Spleen (tissue), 11 donors: ENCODE results near the gene TLR2. TPM values are rescaled to one million over a fixed set of nuclear protein-coding genes. Genes with fewer than 3 reads are reported as not detected.

Source experiments
- DNase-seq: peaks from one replicate; pipeline ENCODE4 v3.0.0-alpha.2; 2020
- H3K27ac ChIP-seq, 8 donors: fragments of 200-600 bp; sonication (generic) in 7 of 8; 1 replicate in 4 of 8; 2 replicates in 4 of 8; pipeline versions ENCODE4 v1.5.0 to v1.8.0; 2016 to 2021; ENCODE audit warnings: inconsistent platforms in 4 of 8, mild to moderate bottlenecking in 4 of 8, moderate library complexity in 1 of 8
- H3K27me3 ChIP-seq, 7 donors: fragments of 200-600 bp; sonication (generic) in 6 of 7; replicated peaks in 1 of 7; 1 replicate in 4 of 7; 2 replicates in 3 of 7; pipeline versions ENCODE4 v1.5.0 to v1.8.0; 2016 to 2021; ENCODE audit warnings: inconsistent platforms in 3 of 7, mild to moderate bottlenecking in 1 of 7
- H3K36me3 ChIP-seq, 6 donors: fragments of 200-600 bp; sonication (generic) in 5 of 6; 1 replicate in 4 of 6; 2 replicates in 2 of 6; pipeline versions ENCODE4 v1.5.0 to v1.8.0; 2016 to 2021; ENCODE audit warnings: inconsistent platforms in 2 of 6
- H3K4me1 ChIP-seq, 6 donors: fragments of 200-600 bp; sonication (generic) in 5 of 6; 1 replicate in 3 of 6; 2 replicates in 3 of 6; pipeline versions ENCODE4 v1.5.0 to v1.8.0; 2016 to 2021; ENCODE audit warnings: inconsistent platforms in 3 of 6
- H3K4me3 ChIP-seq, 8 donors: fragments of 200-600 bp; sonication (generic) in 7 of 8; 1 replicate in 4 of 8; 2 replicates in 4 of 8; pipeline versions ENCODE4 v1.5.0 to v1.8.0; 2016 to 2021; ENCODE audit warnings: inconsistent platforms in 4 of 8, mild to moderate bottlenecking in 4 of 8, moderate library complexity in 2 of 8
- H3K9me3 ChIP-seq, 8 donors: fragments of 200-600 bp; sonication (generic) in 7 of 8; 1 replicate in 4 of 8; 2 replicates in 4 of 8; pipeline versions ENCODE4 v1.5.0 to v1.8.0; 2016 to 2021; ENCODE audit warnings: inconsistent platforms in 4 of 8
- CTCF ChIP-seq, 11 experiments: fragments of 200-600 bp in 7 of 11; fragments of 450-650 bp in 4 of 11; sonication (generic) in 4 of 11; IDR thresholded peaks in 8 of 11; conservative IDR thresholded peaks in 3 of 11; 1 replicate in 7 of 11; 2 replicates in 4 of 11; pipeline versions ENCODE4 v1.4.0 to v1.8.0; 2016 to 2021; ENCODE audit warnings: antibody characterized with exemption in 11 of 11, inconsistent platforms in 4 of 11, mild to moderate bottlenecking in 1 of 11
- POLR2A ChIP-seq, 3 donors: fragments of 450-650 bp; IDR thresholded peaks; one replicate each; pipeline ENCODE4 v1.5.1; 2017; ENCODE audit warnings: antibody characterized with exemption in 3 of 3, mild to moderate bottlenecking in 1 of 3
- POLR2AphosphoS5 ChIP-seq, 3 donors: sonication (generic); formaldehyde crosslinking; IDR thresholded peaks; one replicate each; pipeline ENCODE4 v1.5.1; 2017; ENCODE audit warnings: antibody characterized with exemption in 3 of 3
- WGBS, 5 donors: extraction: QIAGEN DNeasy Blood & Tissue Kit in 3 of 5; methylation state at CpG; one replicate each; pipeline versions ENCODE4 v1.1.5 to v1.1.7; 2013 to 2018; 5-methylcytosine and 5-hydroxymethylcytosine counted together
- intact Hi-C: fragments of 100-400 bp; cut with DNase I; formaldehyde crosslinking; loops from one replicate; pipeline ENCODE4 v1.15.0; 2023; ENCODE audit warnings: low total_unique reads
- polyA plus RNA-seq, 3 donors: library from polyadenylated mRNA; stranded (reverse); fragments of 200-250 nt; gene quantifications; one replicate each; pipeline ENCODE4 v1.2.1, GENCODE V29; 2013
- total RNA-seq, 7 donors: library from RNA; depleted of rRNA in 3 of 7; stranded (reverse); fragments of >200 nt in 3 of 7; fragmentation: NEBNext Ultra II Directional in 4 of 7; extraction: Animal tissue kit (Norgen Biotek cat#: 25700) in 4 of 7; gene quantifications; one replicate each; pipeline versions ENCODE4 v1.1.0 to v1.2.1, GENCODE V29; 2016 to 2021
- donor health status: healthy with polysubstance abuse.
- donor health status: DM: no; HTN: no; CAD: no; lungs with moderate emphysema.
- donor health status: DM: no; HTN: no; CAD: no.
- donor health status: Bipolar disorder and iron deficiency.
- donor health status: healthy.
- donor health status: DM: no; HTN: no; CAD: no.
- donor health status: DM: yes; HTN: yes; CAD: no.

TLR2 gene
- total and polyA plus RNA-seq, 10 donors: 4.8 to 167 (median 71.1) TPM

- Histone ChIP-seq H3K27ac (peak overlapping the region in 2 of 8 donors; percentile 62 to 65), H3K36me3 (no peaks in the 10 kb centered on the region), H3K4me3 (no peak overlapping the region), H3K27me3 (peaks cover 0 to 19% (median 4%) of the 10 kb centered on the region in 7 donors), H3K4me1 (peaks cover 0 to 18% (median 9%) of the 10 kb centered on the region in 6 donors), H3K9me3 (peaks cover 0 to 25% (median 23%) of the 10 kb centered on the region in 8 donors)
- intact Hi-C loops: no loop called here
- WGBS, 5 donors: 64 to 77% (median 69%) methylated on average over 6 of the region's 6 CpGs
- TF ChIP-seq POLR2A (IDR thresholded peaks at IDR 0.05): no peak
- no peak for TF ChIP-seq CTCF (IDR thresholded peaks at IDR 0.05 in 8 of 11, conservative IDR thresholded peaks at IDR 0.05 in 3 of 11)
- TF ChIP-seq POLR2AphosphoS5 (IDR thresholded peaks at IDR 0.05): peak in 1 of 3 donors; percentile 60
- DNase-seq: peak; percentile 53
These were observed 4.6 kb upstream of the TLR2 start for GRCh38 chr4:153679486-153679885.

DNA sequence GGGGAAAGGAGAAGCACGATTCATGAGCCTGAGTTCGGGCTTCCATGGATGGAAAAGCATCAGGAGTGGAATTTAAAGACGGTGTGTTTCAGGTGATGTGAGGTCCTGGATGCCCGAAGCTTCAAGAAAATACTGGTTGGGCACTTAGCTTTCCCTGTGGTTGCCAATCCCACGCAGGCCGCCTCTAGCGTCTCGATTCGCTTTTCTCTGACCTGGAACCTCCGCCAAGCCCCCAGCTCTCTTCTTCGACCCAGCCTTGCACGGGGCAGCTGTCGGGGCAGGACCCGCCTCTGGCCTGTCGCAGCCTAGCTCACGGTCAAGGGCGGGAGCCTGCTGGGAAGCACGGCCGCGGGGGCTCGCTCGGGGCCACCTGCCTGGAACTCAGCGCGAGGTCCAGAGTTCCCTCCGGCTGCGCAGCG, 308 bp upstream of the TLR2 start:
- H3K27ac ChIP-seq: peak overlapping the region in 6 of 8 donors; percentile 76 to 95 (median 88)
- peak overlapping the region; percentile 52 to 87 (median 71) for H3K4me3 ChIP-seq
- peaks cover 5 to 17% (median 14%) of the 10 kb centered on the region in 8 donors for H3K9me3 ChIP-seq
- TF ChIP-seq CTCF (IDR thresholded peaks at IDR 0.05 in 8 of 11, conservative IDR thresholded peaks at IDR 0.05 in 3 of 11) (no peak), POLR2AphosphoS5 (IDR thresholded peaks at IDR 0.05) (no peak), POLR2A (IDR thresholded peaks at IDR 0.05) (no peak)
- DNase-seq: no peak
- peaks cover 0 to 25% (median 9%) of the 10 kb centered on the region in 7 donors for H3K27me3 ChIP-seq
- intact Hi-C loops: no loop called here
- peaks cover 0 to 17% (median 11%) of the 10 kb centered on the region in 6 donors for H3K36me3 ChIP-seq
- 11 to 33% (median 15%) methylated on average over 13 to 27 of the region's 27 CpGs for WGBS, 5 donors
- peaks cover 0 to 29% (median 16%) of the 10 kb centered on the region in 6 donors for H3K4me1 ChIP-seq

- peaks cover 0 to 25% (median 9%) of the 10 kb centered on the region in 7 donors for H3K27me3 ChIP-seq
- peak overlapping the region; percentile 52 to 87 (median 71) for H3K4me3 ChIP-seq
- peaks cover 5 to 29% (median 26%) of the 10 kb centered on the region in 8 donors for H3K9me3 ChIP-seq
- H3K27ac ChIP-seq: peak overlapping the region in 7 of 8 donors; percentile 72 to 95 (median 84)
- peaks cover 0 to 29% (median 16%) of the 10 kb centered on the region in 6 donors for H3K4me1 ChIP-seq
- 18 to 28% (median 21%) methylated on average over 7 to 9 of the region's 9 CpGs for WGBS, 5 donors
- TF ChIP-seq POLR2A (IDR thresholded peaks at IDR 0.05) (no peak), CTCF (IDR thresholded peaks at IDR 0.05 in 8 of 11, conservative IDR thresholded peaks at IDR 0.05 in 3 of 11) (no peak), POLR2AphosphoS5 (IDR thresholded peaks at IDR 0.05) (no peak)
- intact Hi-C loops: no loop called here
- DNase-seq: no peak
- H3K36me3 ChIP-seq: peaks cover 0 to 29% (median 21%) of the 10 kb centered on the region in 6 donors
These were observed 891 bp downstream of the TLR2 start for GRCh38 chr4:153684971-153685371.

GRCh38 chr4:153704522-153704921, 20.4 kb downstream of the TLR2 start:
- no peak overlapping the region for H3K27ac ChIP-seq
- no peak overlapping the region for H3K4me3 ChIP-seq
- H3K27me3 ChIP-seq: no peaks in the 10 kb centered on the region
- DNase-seq: no peak
- no peak for TF ChIP-seq CTCF (IDR thresholded peaks at IDR 0.05 in 8 of 11, conservative IDR thresholded peaks at IDR 0.05 in 3 of 11)
- TF ChIP-seq POLR2AphosphoS5 (IDR thresholded peaks at IDR 0.05): no peak
- TF ChIP-seq POLR2A (IDR thresholded peaks at IDR 0.05): no peak
- WGBS, 5 donors: 88 to 94% (median 91%) methylated on average over 7 of the region's 7 CpGs
- no peaks in the 10 kb centered on the region for H3K9me3 ChIP-seq
- peaks cover 0 to 27% (median 14%) of the 10 kb centered on the region in 6 donors for H3K4me1 ChIP-seq
- peaks cover 0 to 46% (median 0%) of the 10 kb centered on the region in 6 donors for H3K36me3 ChIP-seq
- intact Hi-C loops: no loop called here
